Activated T-cell treated with anti-CD3 and anti-CD28 coated beads, Interleukin-2, amount 50 U/mL, for 72 hours (primary cell): ENCODE measurements around the gene RBMS3. TPM values are rescaled to one million over a fixed set of nuclear protein-coding genes. Genes with fewer than 3 reads are reported as not detected.
"Not testable (repeated sequence)": the region's sequence is repeated elsewhere in the genome, so short reads cannot be mapped to it uniquely, and the experiment has no call there.

ENCODE experiments used
- ATAC-seq, 2 donors: fragments of 150-1000 bp; cut with Tn5 transposase; replicated peaks in 1 of 2; 2 replicates each; pipeline ENCODE4 v1.10.0; 2021; ENCODE audit warnings: moderate library complexity in 2 of 2, mild to moderate bottlenecking in 1 of 2
- DNase-seq, 2 donors: peaks; one replicate each; pipeline ENCODE4 v3.0.0; 2021 to 2022; ENCODE audit warnings: mixed read lengths in 1 of 2
- H3K27ac Mint-ChIP-seq: one replicate; pipeline ENCODE4 v1.8.0; 2022; ENCODE audit warnings: mild to moderate bottlenecking, moderate library complexity, mixed read lengths
- H3K27me3 Mint-ChIP-seq: one replicate; pipeline ENCODE4 v1.8.0; 2022; ENCODE audit warnings: low read depth, mixed read lengths
- H3K36me3 Mint-ChIP-seq, 2 donors: one replicate each; pipeline ENCODE4 v1.8.0; 2022; ENCODE audit warnings: mixed read lengths in 2 of 2, mild to moderate bottlenecking in 1 of 2; ENCODE audit not compliant: insufficient read depth in 2 of 2
- H3K4me1 Mint-ChIP-seq: one replicate; pipeline ENCODE4 v1.8.0; 2022; ENCODE audit warnings: low read depth, mixed read lengths
- H3K4me3 Mint-ChIP-seq, 2 donors: one replicate each; pipeline ENCODE4 v1.8.0; 2022; ENCODE audit warnings: mild to moderate bottlenecking in 2 of 2, mixed read lengths in 2 of 2, moderate library complexity in 2 of 2
- H3K9me3 Mint-ChIP-seq, 2 donors: one replicate each; pipeline ENCODE4 v1.8.0; 2022; ENCODE audit warnings: mixed read lengths in 2 of 2
- total RNA-seq, 2 donors: library from RNA; stranded (reverse); gene quantifications; one replicate each; pipeline ENCODE4 v1.2.3, GENCODE V29; 2022

Gene RBMS3
- total RNA-seq, 2 donors from 2014 or later: 2.5 to 3.0 TPM

DNA sequence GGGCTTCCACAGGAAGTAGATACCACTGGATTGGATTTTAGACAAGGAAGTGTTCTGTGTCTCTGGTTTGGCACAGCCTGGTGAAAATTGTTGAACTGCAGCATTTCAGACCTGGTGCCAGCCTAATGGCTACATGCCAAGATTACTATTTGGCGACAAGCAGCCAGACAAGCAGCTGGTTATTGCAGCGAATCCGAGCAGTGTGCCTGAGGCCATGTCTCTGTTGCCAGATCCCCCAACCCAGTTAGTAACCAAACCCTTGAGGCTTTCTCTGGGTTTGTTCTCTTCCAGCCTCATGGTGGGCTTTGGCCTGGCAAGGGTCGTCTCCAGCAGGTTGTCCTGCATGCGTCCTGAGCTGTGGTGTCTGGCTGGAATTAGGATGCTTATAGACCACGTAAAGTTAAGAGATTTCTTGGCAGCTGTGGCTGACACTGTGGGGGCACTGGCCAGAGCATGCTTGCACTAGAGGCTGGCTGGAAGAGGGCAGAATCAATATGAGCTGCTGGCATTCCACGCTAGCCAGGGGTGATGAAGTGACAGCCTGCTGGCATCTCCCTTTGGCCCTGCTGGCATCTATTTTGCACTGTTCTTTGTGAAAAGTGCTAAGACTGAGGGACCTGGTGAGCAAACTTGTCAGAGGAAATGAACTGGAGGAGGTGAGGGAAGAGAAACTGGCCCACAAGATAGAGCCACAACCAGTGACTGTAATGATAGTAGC is 172.6 kb downstream of the RBMS3 start:
- H3K4me3 Mint-ChIP-seq: no peak overlapping the region
- H3K27ac Mint-ChIP-seq: no peak overlapping the region
- H3K9me3 Mint-ChIP-seq: no peaks in the 10 kb centered on the region
- H3K36me3 Mint-ChIP-seq: no peaks in the 10 kb centered on the region
- no peaks in the 10 kb centered on the region for H3K4me1 Mint-ChIP-seq
- no peaks in the 10 kb centered on the region for H3K27me3 Mint-ChIP-seq
- DNase-seq (no peak), ATAC-seq (no peak)

GRCh38 chr3:29454161-29454611 is 173.3 kb downstream of the RBMS3 start:
- Mint-ChIP-seq H3K4me3 (no peak overlapping the region), H3K36me3 (no peaks in the 10 kb centered on the region), H3K27me3 (no peaks in the 10 kb centered on the region), H3K4me1 (no peaks in the 10 kb centered on the region), H3K9me3 (no peaks in the 10 kb centered on the region), H3K27ac (no peak overlapping the region)
- DNase-seq (no peak), ATAC-seq (no peak)

- H3K27me3 Mint-ChIP-seq: no peaks in the 10 kb centered on the region
- no peak overlapping the region for H3K4me3 Mint-ChIP-seq
- no peaks in the 10 kb centered on the region for H3K36me3 Mint-ChIP-seq
- no peak overlapping the region for H3K27ac Mint-ChIP-seq
- no peak for DNase-seq
- no peak for ATAC-seq
- no peaks in the 10 kb centered on the region for H3K9me3 Mint-ChIP-seq
- no peaks in the 10 kb centered on the region for H3K4me1 Mint-ChIP-seq
These were observed 176.0 kb downstream of the RBMS3 start for GRCh38 chr3:29456901-29457300.

- Mint-ChIP-seq H3K4me1 (no peaks in the 10 kb centered on the region), H3K4me3 (no peak overlapping the region), H3K27me3 (no peaks in the 10 kb centered on the region), H3K36me3 (no peaks in the 10 kb centered on the region), H3K9me3 (no peaks in the 10 kb centered on the region), H3K27ac (no peak overlapping the region)
- DNase-seq: no peak
- no peak for ATAC-seq
These were observed 182.4 kb downstream of the RBMS3 start for GRCh38 chr3:29463304-29463703.

DNA sequence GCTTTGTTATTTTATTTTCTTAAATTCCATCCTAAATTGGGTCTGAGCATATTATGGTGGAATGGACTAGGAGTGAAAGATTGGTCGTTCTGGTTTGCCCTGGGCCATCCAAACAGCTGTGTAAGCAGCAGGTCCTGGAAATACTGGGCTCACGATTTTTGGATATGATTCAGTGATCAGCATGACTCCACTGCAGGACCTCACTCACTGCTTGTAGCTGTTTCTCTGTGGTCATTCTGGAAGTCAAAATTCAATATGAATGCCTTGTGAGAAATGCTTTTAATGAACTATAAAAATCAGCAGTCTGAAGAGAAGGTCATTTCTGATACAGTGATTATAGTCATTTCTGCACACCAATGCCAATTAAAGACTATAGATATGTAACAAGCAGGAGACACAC is 185.0 kb downstream of the RBMS3 start:
- Mint-ChIP-seq H3K27me3 (no peaks in the 10 kb centered on the region), H3K36me3 (no peaks in the 10 kb centered on the region), H3K9me3 (no peaks in the 10 kb centered on the region), H3K4me3 (no peak overlapping the region), H3K4me1 (no peaks in the 10 kb centered on the region), H3K27ac (no peak overlapping the region)
- no peak for DNase-seq
- ATAC-seq: no peak

GRCh38 chr3:29466442-29466841 is 185.6 kb downstream of the RBMS3 start:
- Mint-ChIP-seq H3K36me3 (no peaks in the 10 kb centered on the region), H3K4me1 (no peaks in the 10 kb centered on the region), H3K27me3 (no peaks in the 10 kb centered on the region), H3K27ac (no peak overlapping the region), H3K4me3 (no peak overlapping the region), H3K9me3 (no peaks in the 10 kb centered on the region)
- no peak for DNase-seq
- no peak for ATAC-seq

- no peaks in the 10 kb centered on the region for H3K36me3 Mint-ChIP-seq
- no peak for DNase-seq
- no peaks in the 10 kb centered on the region for H3K4me1 Mint-ChIP-seq
- H3K4me3 Mint-ChIP-seq: no peak overlapping the region
- H3K9me3 Mint-ChIP-seq: peaks cover 0 to 1% of the 10 kb centered on the region in 2 donors
- no peak overlapping the region for H3K27ac Mint-ChIP-seq
- no peaks in the 10 kb centered on the region for H3K27me3 Mint-ChIP-seq
- ATAC-seq: no peak
These were observed 187.3 kb downstream of the RBMS3 start for GRCh38 chr3:29468187-29468586.

DNA sequence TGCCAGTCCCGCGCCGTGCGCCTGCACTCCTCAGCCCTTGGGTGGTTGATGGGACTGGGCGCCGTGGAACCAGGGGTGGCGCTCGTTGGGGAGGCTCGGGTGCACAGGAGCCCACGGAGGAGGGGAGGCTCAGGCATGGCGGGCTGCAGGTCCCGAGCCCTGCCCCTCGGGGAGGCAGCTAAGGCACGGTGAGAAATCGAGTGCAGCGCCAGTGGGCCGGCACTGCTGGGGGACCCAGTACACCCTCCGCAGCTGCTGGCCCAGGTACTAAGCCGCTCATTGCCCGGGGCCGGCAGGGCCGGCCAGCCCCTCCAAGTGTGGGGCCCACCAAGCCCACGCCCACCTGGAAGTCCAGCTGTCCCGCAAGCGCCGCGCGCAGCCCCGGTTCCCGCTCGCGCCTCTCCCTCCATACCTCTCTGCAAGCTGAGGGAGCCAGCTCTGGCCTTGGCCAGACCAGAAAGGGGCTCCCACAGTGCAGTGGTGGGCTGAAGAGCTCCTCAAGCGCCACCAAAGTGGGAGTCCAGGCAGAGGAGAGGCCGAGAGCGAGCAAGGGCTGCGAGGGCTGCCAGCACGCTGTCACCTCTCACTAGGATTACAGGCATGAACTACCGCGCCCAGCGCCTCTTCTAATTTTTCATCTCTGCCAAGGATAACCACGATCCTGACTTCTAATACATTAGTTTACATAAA is 192.8 kb downstream of the RBMS3 start:
- not testable (repeated sequence) for DNase-seq, ATAC-seq, H3K27me3 Mint-ChIP-seq, H3K4me1 Mint-ChIP-seq, H3K27ac Mint-ChIP-seq, H3K4me3 Mint-ChIP-seq, H3K36me3 Mint-ChIP-seq, H3K9me3 Mint-ChIP-seq

DNA sequence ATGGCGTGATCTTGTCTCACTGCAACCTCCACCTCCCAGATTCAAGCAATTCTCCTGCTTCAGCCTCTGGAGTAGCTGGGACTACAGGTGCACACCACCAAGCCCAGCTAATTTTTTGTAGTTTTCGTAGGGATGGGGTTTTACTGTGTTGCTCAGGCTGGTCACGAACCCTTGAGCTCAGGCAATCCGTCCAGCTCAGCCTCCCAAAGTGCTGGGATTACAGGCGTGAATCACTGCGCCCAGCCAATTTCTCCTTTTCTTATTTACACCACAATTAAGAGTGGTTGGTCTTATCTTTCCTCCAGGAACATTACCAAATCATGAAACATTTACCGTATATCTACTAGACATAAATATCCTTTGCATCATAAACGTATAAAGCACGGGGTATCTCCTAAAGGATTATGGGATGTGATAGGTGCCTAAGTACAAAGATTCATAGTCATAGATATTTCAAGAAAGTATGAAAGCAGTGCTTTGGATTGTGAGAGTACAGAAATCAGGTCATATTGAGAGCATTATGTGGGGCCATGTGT is 194.5 kb downstream of the RBMS3 start:
- H3K4me1 Mint-ChIP-seq: no peaks in the 10 kb centered on the region
- no peaks in the 10 kb centered on the region for H3K36me3 Mint-ChIP-seq
- DNase-seq: no peak
- ATAC-seq: no peak
- H3K27me3 Mint-ChIP-seq: no peaks in the 10 kb centered on the region
- H3K27ac Mint-ChIP-seq: no peak overlapping the region
- H3K9me3 Mint-ChIP-seq: peaks cover 0 to 1% of the 10 kb centered on the region in 2 donors
- H3K4me3 Mint-ChIP-seq: no peak overlapping the region

- H3K27me3 Mint-ChIP-seq: no peaks in the 10 kb centered on the region
- no peak for ATAC-seq
- peaks cover 0 to 1% of the 10 kb centered on the region in 2 donors for H3K9me3 Mint-ChIP-seq
- H3K36me3 Mint-ChIP-seq: no peaks in the 10 kb centered on the region
- H3K27ac Mint-ChIP-seq: no peak overlapping the region
- no peak overlapping the region for H3K4me3 Mint-ChIP-seq
- no peaks in the 10 kb centered on the region for H3K4me1 Mint-ChIP-seq
- no peak for DNase-seq
These were observed 195.0 kb downstream of the RBMS3 start for GRCh38 chr3:29475854-29476253.

DNA sequence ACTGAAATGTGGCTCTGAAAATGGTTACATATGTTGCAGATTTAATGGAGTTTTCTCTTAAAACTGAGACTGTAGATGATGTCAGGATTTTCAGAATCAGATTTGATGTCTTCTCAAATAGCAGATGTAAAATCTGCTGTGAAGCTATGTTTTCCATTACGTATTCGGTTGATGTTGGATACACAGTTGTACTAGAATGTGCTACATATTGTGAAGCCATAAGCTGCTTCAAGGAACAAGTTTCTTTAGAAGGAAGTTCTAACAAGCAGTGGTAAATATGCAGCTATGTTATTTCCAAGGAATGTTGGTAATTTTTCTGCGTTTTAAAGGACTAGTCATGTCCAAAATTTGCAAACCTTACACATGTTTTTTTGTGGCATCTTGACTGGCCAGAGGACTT is 197.7 kb downstream of the RBMS3 start:
- Mint-ChIP-seq H3K4me3 (no peak overlapping the region), H3K9me3 (no peaks in the 10 kb centered on the region), H3K36me3 (no peaks in the 10 kb centered on the region), H3K27me3 (no peaks in the 10 kb centered on the region), H3K4me1 (no peaks in the 10 kb centered on the region), H3K27ac (no peak overlapping the region)
- DNase-seq (no peak), ATAC-seq (no peak)

DNA sequence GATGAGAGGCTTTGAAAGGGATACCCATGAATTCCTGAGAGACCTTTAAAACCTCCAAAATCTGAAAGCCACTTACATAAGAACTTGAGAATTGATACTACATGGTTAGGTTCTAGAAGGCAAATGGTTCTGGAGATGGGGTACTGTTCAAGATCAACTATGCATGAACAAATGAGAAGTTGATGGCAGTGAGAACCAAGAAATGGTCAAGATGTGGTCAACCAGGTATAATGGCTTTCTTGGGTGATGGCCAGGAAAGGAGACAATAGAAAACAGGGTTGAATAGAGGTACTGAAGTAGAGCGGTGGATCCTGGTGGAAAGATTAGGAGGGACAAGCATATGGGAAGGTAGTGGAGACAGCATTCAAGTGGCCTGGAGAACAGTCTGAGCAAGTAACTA is 200.4 kb downstream of the RBMS3 start:
- no peak overlapping the region for H3K4me3 Mint-ChIP-seq
- H3K36me3 Mint-ChIP-seq: no peaks in the 10 kb centered on the region
- H3K4me1 Mint-ChIP-seq: no peaks in the 10 kb centered on the region
- DNase-seq: no peak
- no peak overlapping the region for H3K27ac Mint-ChIP-seq
- ATAC-seq: no peak
- no peaks in the 10 kb centered on the region for H3K27me3 Mint-ChIP-seq
- peaks cover 0 to 1% of the 10 kb centered on the region in 2 donors for H3K9me3 Mint-ChIP-seq

DNA sequence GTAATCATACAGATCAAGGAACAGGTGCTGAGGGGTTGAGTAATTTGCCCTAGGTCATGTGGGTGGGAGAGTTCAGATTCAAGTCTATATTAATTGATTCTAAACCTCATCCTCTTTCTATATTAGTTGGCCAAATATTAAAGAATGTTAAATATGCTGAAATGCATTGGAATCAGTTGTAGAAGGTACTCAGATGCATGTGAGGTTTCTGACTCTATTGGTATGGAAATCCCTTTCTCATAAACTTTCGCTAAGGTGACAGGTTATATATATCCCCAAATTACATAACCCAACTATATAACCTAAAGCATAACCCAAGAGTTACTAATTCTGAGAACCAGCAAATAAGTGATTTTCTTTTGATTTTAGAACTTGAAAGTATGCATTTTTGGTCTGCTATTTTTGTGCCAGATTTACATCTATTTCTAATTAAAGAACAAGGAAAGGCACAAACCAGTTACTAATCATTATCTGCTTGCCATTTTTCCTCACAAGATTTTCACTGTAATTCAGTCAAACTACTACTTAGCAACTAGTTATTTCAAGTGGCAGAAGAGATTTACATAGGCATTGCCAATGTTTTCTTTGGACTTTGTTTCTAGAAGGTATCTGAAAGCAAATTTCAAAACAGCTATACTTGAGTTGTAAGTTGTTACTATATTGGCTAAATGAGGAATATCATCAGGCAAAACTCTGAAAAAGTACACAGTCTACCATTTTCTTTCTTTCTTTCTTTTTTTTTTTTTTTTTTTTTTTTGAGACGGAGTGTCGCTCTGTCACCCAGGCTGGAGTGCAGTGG is 201.3 kb downstream of the RBMS3 start:
- DNase-seq (no peak), ATAC-seq (no peak)
- H3K27ac Mint-ChIP-seq: no peak overlapping the region
- H3K4me3 Mint-ChIP-seq: no peak overlapping the region
- no peaks in the 10 kb centered on the region for H3K4me1 Mint-ChIP-seq
- H3K9me3 Mint-ChIP-seq: peaks cover 0 to 1% of the 10 kb centered on the region in 2 donors
- no peaks in the 10 kb centered on the region for H3K36me3 Mint-ChIP-seq
- no peaks in the 10 kb centered on the region for H3K27me3 Mint-ChIP-seq
